ENCODE results near the gene GPC6.

GPC6 gene

GRCh38 chr13:94318418-94318817, 1091.8 kb downstream of the GPC6 start:
- DNase-seq = no peak

- DNase-seq = no peak
These were observed 1092.9 kb downstream of the GPC6 start for GRCh38 chr13:94319501-94319900.

- no peak for DNase-seq
These were observed 1096.5 kb downstream of the GPC6 start for GRCh38 chr13:94322925-94323763.

GRCh38 chr13:94323764-94324758, 1097.5 kb downstream of the GPC6 start:
- DNase-seq = no peak

GRCh38 chr13:94324767-94325540, 1098.3 kb downstream of the GPC6 start:
- no peak for DNase-seq

- no peak for DNase-seq
These were observed 1099.0 kb downstream of the GPC6 start for GRCh38 chr13:94325650-94326049.

GRCh38 chr13:94327318-94327717, 1100.7 kb downstream of the GPC6 start:
- DNase-seq = no peak

GRCh38 chr13:94328381-94329041, 1101.9 kb downstream of the GPC6 start:
- DNase-seq = no peak

GRCh38 chr13:94329277-94329676, 1102.7 kb downstream of the GPC6 start:
- no peak for DNase-seq

- no peak for DNase-seq
These were observed 1103.3 kb downstream of the GPC6 start for GRCh38 chr13:94329754-94330551.

GRCh38 chr13:94330552-94331071, 1104.0 kb downstream of the GPC6 start:
- DNase-seq = no peak

- DNase-seq = no peak
These were observed 1104.7 kb downstream of the GPC6 start for GRCh38 chr13:94331281-94331680.

- DNase-seq = no peak
These were observed 1105.9 kb downstream of the GPC6 start for GRCh38 chr13:94332359-94333096.

- no peak for DNase-seq
These were observed 1106.7 kb downstream of the GPC6 start for GRCh38 chr13:94333131-94333820.

- no peak for DNase-seq
These were observed 1109.3 kb downstream of the GPC6 start for GRCh38 chr13:94335761-94336526.

GRCh38 chr13:94339116-94339687, 1112.6 kb downstream of the GPC6 start:
- DNase-seq = no peak

- DNase-seq = no peak
These were observed 1116.0 kb downstream of the GPC6 start for GRCh38 chr13:94342436-94343242.

- DNase-seq = no peak
These were observed 1116.6 kb downstream of the GPC6 start for GRCh38 chr13:94343243-94343585.
